SJCRH30 (cell line): Measurements from ENCODE around the gene GTF2IRD1. TPM values are rescaled to one million over a fixed set of nuclear protein-coding genes. Genes with fewer than 3 reads are reported as not detected.
"Not testable (repeated sequence)": the region's sequence is repeated elsewhere in the genome, so short reads cannot be mapped to it uniquely, and the experiment has no call there.

ENCODE experiments used
- DNase-seq, 2 experiments: peaks; one replicate each; pipeline ENCODE4 v3.0.0-alpha.2; 2015 to 2020
- H3K27ac ChIP-seq: fragments of 250-450 bp; sonication (Bioruptor Pico); 2 replicates; pipeline ENCODE4 v1.5.1; 2020; ENCODE audit warnings: mild to moderate bottlenecking, moderate library complexity
- H3K27me3 ChIP-seq: fragments of 250-450 bp; sonication (Bioruptor Pico); 2 replicates; pipeline ENCODE4 v1.5.1; 2020; ENCODE audit warnings: mild to moderate bottlenecking, moderate library complexity
- H3K36me3 ChIP-seq: fragments of 250-450 bp; sonication (Bioruptor Pico); 2 replicates; pipeline ENCODE4 v1.5.1; 2020; ENCODE audit warnings: mild to moderate bottlenecking, moderate library complexity
- H3K4me1 ChIP-seq: fragments of 250-450 bp; sonication (Bioruptor Pico); 2 replicates; pipeline ENCODE4 v1.5.1; 2020; ENCODE audit warnings: mild to moderate bottlenecking, moderate library complexity
- H3K4me3 ChIP-seq: fragments of 250-450 bp; sonication (Bioruptor Pico); 2 replicates; pipeline ENCODE4 v1.5.1; 2020; ENCODE audit warnings: mild to moderate bottlenecking, moderate library complexity
- H3K9me3 ChIP-seq: fragments of 250-450 bp; sonication (Bioruptor Pico); replicated peaks from 2 replicates; pipeline ENCODE4 v1.5.1; 2020; ENCODE audit warnings: mild to moderate bottlenecking, moderate library complexity
- total RNA-seq: library from RNA; depleted of rRNA; stranded (reverse); fragments of >200 nt; shearing (Covaris generic); gene quantifications from 2 replicates; pipeline ENCODE4 v1.2.3, GENCODE V29; 2014; rRNA removed

The GTF2IRD1 gene
- total RNA-seq, 1 experiment from 2014 or later: 49.3 TPM

- H3K27me3 ChIP-seq: no peaks in the 10 kb centered on the region
- H3K9me3 ChIP-seq: no peaks in the 10 kb centered on the region; the same call in 1 of the 2 replicates
- no peak overlapping the region for H3K27ac ChIP-seq
- H3K4me1 ChIP-seq: peaks cover 11% of the 10 kb centered on the region
- H3K4me3 ChIP-seq: no peak overlapping the region
- no peaks in the 10 kb centered on the region for H3K36me3 ChIP-seq
- no peak for DNase-seq
Observed at GRCh38 chr7:74637745-74638144, 184.0 kb downstream of the GTF2IRD1 start.

GRCh38 chr7:74650055-74650454 is 196.3 kb downstream of the GTF2IRD1 start:
- H3K4me1 ChIP-seq, H3K27me3 ChIP-seq, H3K36me3 ChIP-seq, H3K9me3 ChIP-seq, H3K27ac ChIP-seq: not testable (repeated sequence)
- peak overlapping the region; percentile 47 for H3K4me3 ChIP-seq
- peak in 1 of 2 experiments; percentile 42 for DNase-seq

- not testable (repeated sequence) for H3K36me3 ChIP-seq, H3K9me3 ChIP-seq, H3K27ac ChIP-seq, H3K4me3 ChIP-seq, H3K4me1 ChIP-seq, H3K27me3 ChIP-seq, DNase-seq
Observed at GRCh38 chr7:74650493-74651132, 196.9 kb downstream of the GTF2IRD1 start.

GRCh38 chr7:74651133-74651504 is 197.4 kb downstream of the GTF2IRD1 start:
- not testable (repeated sequence) for H3K36me3 ChIP-seq, H3K9me3 ChIP-seq, H3K27me3 ChIP-seq, H3K27ac ChIP-seq, DNase-seq, H3K4me3 ChIP-seq, H3K4me1 ChIP-seq

Other genes with a start within 250 kb of the GTF2IRD1 start
- 0.61 and 0.99 TPM in 2 replicates for gene LAT2, start 243.9 kb upstream of the GTF2IRD1 start, total RNA-seq
- gene RFC2, start 199.5 kb upstream of the GTF2IRD1 start, total RNA-seq: 111 and 112 TPM in 2 replicates
- 29.1 and 29.7 TPM in 2 replicates for gene CLIP2, start 164.5 kb upstream of the GTF2IRD1 start, total RNA-seq
- 161 and 181 TPM in 2 replicates for gene GTF2I, start 203.8 kb downstream of the GTF2IRD1 start, total RNA-seq